GM13977 (cell line): Measurements from ENCODE around the gene S100A10.

Source experiments
- DNase-seq: peaks from one replicate; pipeline ENCODE4 v3.0.0; 2012; ENCODE audit warnings: low spot score
- CTCF ChIP-seq: IDR thresholded peaks from 2 replicates; pipeline ENCODE4 v1.5.1; 2012; ENCODE audit warnings: mild to moderate bottlenecking, control low read depth; ENCODE audit not compliant: insufficient read depth; ENCODE audit errors: extremely low read depth, missing control alignments
- in situ Hi-C: fragments of 300-500 bp; cut with MboI; formaldehyde crosslinking; loops from one replicate; pipeline ENCODE4 v1.12.0; 2022; ENCODE audit warnings: low sequenced_read_pairs, low pct_unique_long_range_greater_than_20kb, mixed read lengths, inconsistent platforms; ENCODE audit not compliant: unreplicated experiment

S100A10 gene

GRCh38 chr1:151989211-151989862 is 4.3 kb downstream of the S100A10 start:
- TF ChIP-seq CTCF: no peak
- DNase-seq: no peak
- in situ Hi-C loops: no loop called here

- DNase-seq: no peak
- in situ Hi-C loops: no loop called here
- no peak for TF ChIP-seq CTCF
Observed at GRCh38 chr1:151988405-151988923, 5.2 kb downstream of the S100A10 start.

GRCh38 chr1:151986501-151987190 is 7.0 kb downstream of the S100A10 start:
- no peak for TF ChIP-seq CTCF
- in situ Hi-C loops: no loop called here
- DNase-seq: no peak

- no peak for DNase-seq
- in situ Hi-C loops: no loop called here
- TF ChIP-seq CTCF: no peak
Observed at GRCh38 chr1:151985768-151986167, 7.9 kb downstream of the S100A10 start.

- DNase-seq: no peak
- in situ Hi-C loops: no loop called here
- TF ChIP-seq CTCF: no peak
Observed at GRCh38 chr1:151985270-151985669, 8.4 kb downstream of the S100A10 start.

GRCh38 chr1:151984313-151984956 is 9.2 kb downstream of the S100A10 start:
- in situ Hi-C loops: no loop called here
- DNase-seq: peak; percentile 71
- TF ChIP-seq CTCF: no peak
